Right ventricle myocardium superior (tissue), 1 donor: ENCODE results near the gene VAMP2. TPM values are rescaled to one million over a fixed set of nuclear protein-coding genes. Genes with fewer than 3 reads are reported as not detected.

ENCODE experiments used
- ATAC-seq: fragments of 200-7000 bp; cut with Tn5 transposase; one replicate; pipeline ENCODE4 v1.9.1; 2020; ENCODE audit warnings: mild to moderate bottlenecking; ENCODE audit not compliant: poor library complexity
- DNase-seq: peaks from one replicate; pipeline ENCODE4 v3.0.0-alpha.2; 2020
- intact Hi-C: fragments of 100-400 bp; cut with DNase I; formaldehyde crosslinking; loops from one replicate; pipeline ENCODE4 v1.11.2; 2022
- microRNA-seq: library from miRNA; unstranded; fragments of <30 nt; microRNA quantifications from one replicate; pipeline ENCODE4 v1.2.0, GENCODE V29; 2020
- total RNA-seq: library from RNA; stranded (reverse); fragmentation: NEBNext Ultra II Directional; extraction: Animal tissue kit (Norgen Biotek cat#: 25700); gene quantifications from one replicate; pipeline ENCODE4 v1.2.1, GENCODE V29; 2021
- donor health status: DM: no; HTN: yes; CAD: no; lungs with severe emphysema.

VAMP2 gene
- total RNA-seq, 1 donor from 2014 or later, result 54.8 TPM

DNA sequence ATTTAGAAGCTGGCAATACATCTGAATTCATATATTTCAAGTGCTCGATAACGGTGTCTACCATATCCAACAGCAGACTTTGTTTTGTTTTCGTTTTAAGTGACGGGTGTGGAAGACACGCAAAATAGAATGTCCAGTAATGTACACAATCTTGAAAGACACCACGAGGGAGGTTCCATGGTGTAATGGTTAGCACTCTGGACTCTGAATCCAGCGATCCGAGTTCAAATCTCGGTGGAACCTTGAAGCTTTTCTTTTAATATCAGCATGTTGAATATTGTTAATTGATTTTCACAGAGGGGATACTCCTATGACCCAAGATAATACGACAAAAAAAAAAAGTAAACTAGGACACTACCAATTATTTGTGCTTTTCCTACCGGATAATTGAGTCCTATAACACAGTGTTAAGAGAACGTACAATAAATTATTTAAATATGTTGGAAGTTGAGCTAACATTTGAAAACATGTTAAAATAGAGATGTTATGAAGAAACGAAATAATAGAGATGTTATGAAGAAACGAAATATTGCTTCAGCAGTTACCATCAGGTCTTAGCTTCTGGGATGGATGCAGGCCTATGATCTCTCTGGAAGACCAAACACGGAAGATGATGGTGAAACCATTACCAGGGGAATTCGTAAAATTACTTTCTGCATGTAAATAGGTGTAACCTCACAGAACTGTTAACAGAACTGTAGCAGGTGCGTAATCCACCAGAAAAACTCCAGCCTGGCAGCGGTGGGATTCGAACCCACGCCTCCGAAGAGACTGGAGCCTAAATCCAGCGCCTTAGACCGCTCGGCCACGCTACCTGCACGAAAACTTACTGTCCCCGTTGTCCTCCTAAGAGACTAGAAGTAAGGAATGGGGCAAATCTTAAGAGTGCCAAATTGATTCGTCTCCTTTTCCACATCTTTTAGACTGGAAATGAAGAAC lies 42.9 kb downstream of the VAMP2 start:
- DNase-seq (peak; percentile 83), ATAC-seq (peak; percentile 73)
- intact Hi-C loops, result loop anchor here (1.0 to 5.0 kb wide), 3 partner anchors 42 to 102 kb away; partner anchors contain the start of gene VAMP2

DNA sequence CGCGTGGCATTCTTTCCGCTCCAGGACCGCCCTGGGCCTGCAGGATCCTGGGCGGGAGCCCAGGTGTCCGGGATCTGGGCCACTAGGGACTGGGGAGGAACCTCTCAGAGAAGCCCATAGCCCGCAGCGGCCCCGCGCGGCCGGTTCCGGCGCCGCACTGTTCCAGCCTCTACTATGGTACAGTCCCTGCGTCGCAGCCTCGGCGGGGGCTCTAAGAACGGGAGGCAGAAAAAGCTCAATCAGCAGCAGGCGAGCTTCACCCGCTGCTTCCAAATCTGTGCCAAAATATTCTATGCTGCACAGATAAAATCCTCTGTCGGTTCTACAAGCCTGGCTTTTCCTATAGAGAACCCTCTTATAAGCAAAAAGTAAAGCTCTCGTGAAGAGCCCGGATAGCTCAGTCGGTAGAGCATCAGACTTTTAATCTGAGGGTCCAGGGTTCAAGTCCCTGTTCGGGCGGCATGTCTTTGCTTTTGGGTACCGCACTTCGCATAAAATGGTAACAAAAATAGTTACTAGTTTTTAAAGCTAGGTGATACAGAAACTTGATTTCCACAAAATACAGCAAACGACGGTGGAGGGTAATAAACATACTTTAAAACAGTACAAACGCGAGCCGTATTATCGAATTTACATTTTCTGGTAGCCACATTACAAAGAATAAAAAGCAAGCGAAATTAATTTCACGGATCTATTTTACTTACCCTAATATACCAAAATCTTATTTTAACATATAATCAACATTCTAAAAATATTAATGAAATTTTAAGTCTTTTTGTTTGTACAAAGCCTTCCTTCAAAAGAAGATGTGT lies 43.8 kb downstream of the VAMP2 start:
- ATAC-seq (peak; percentile 85), DNase-seq (peak; percentile 95)
- intact Hi-C loops, result loop anchor here (2.0 kb wide), 1 partner anchor 68 kb away; no protein-coding TSS in a partner anchor

DNA sequence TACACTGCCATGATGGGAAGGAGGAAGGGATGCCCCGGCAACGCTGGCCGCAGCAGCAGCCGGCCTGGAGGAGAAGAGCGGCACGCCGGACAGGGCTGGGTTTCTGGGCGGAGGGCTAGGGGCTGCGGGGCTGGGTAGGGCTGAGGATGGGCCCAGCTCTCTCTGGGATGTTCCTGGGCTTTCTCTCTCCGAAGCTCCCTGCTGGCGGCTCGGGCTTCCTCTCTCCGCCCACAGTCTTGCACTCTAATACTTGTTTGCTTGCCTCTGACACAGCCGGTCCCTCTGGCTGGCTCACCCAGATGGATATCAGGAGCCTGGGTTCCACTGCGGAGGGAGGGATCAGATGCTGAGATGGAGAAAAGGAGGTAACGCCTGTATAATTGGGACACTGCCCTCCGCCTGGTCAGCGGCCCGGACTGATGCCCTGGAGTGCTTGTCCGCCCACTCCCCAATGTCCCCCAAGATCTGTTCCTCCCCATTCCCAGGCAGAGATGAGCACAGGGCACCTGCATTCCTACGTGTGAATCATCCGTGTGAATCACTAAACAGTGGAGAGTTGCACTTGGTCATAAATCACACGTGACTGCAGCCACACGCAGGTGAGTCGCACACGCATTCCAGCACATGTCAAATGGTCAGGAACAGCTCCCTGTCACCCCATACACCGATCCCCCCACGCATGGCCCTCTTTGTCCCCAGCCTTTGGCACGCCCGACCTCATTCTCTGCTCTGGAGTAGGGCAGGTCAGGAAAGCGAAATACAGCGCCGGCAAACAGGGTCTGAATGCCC lies 44.6 kb downstream of the VAMP2 start, which contains the start of gene ALOXE3:
Gene ALOXE3 (minus strand): TSS at position 535 of the 789 bp plus-strand sequence. CDS start 524 bp downstream, at position 11.
- intact Hi-C loops, result loop anchor here (2.0 kb wide), 1 partner anchor 69 kb away; no protein-coding TSS in a partner anchor
- DNase-seq, result peak; percentile 56
- no peak for ATAC-seq

DNA sequence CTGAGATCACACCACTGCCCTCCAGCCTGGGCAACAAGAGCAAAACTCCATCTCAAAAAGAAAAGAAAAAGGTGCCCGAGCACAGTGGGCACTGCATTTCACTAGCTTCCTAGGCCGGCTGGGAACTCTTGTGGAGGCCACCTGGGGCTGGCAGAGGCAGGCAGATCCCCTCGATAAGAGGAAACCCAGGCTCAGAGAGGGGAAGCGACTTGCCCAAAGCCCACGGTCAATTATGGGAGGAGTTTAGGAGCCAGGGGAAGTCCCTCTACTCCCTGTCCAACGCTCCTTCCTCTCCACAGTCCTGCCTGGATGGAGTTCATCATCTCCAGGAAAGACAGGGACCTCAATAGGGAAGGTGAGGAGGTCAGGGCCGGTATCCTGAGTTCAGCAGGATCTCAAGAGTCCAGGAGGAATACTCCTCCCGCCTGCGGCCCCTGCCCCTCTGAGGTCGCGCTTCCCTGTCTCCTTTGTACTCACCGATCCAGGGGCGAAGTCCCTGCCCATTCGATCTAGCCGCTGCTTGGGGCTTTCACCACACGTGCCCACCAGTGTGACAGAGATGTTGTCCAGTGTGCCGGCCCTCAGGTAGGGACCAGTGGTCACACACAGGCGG lies 45.3 kb downstream of the VAMP2 start:
- ATAC-seq (no peak), DNase-seq (no peak)
- intact Hi-C loops, result no loop called here

DNA sequence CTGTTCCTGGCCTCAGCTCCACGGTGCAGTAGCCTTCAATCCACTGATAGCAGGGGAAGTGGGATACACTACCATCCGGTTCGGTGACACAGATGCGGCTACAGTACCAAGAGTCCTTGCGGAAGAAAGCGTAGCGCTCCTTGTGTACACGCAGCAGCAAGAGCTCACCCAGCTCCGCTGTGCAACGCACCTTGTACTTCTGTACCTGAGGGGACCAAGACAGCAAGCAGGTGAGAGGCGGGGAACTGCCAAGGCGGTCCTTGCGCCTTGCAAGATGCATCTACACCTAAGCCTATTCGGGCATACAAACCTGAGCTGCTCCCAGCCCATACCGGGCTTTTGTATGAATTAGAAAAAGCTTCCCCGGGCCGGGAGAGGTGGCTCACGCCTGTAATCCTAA lies 46.0 kb downstream of the VAMP2 start:
- DNase-seq, result no peak
- intact Hi-C loops, result no loop called here
- no peak for ATAC-seq

DNA sequence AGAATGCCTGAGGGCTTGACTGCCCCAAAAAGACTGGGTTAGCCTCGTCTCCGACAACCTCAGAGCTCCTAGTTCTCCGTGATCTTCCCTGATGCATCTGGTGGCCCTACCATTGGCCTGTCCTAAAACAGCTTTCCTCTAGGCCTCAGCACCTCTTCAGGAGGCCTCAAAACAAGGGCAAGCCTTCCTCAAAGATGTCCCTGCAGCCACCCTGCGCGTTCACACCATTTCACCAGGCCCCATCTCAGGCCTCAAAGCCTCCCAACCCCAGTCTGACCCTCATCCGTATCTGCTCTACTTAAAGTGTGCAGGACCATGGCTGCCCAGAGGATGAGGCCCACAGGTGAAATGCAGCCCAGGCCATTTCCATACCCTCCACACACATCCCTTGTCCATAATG lies 51.8 kb downstream of the VAMP2 start:
- intact Hi-C loops, result no loop called here
- DNase-seq (no peak), ATAC-seq (no peak)

DNA sequence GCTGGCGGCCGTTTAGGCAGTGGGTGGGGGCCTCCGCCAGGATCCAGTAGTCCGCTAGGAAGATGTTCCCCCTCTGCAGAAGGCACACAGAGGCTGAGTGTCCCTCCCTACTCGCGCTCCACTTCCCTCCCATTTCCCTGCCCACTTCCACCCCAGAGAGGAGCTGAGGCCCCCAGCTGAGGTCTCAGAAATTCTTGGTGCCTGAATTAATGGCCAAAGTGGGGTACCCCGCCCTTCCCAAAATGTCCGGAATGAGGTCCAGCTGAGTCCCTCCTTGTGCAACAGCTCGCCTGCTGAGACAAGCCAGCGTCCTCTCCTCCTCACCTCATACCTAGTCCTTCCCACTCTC lies 52.3 kb downstream of the VAMP2 start:
- no peak for ATAC-seq
- intact Hi-C loops, result no loop called here

DNA sequence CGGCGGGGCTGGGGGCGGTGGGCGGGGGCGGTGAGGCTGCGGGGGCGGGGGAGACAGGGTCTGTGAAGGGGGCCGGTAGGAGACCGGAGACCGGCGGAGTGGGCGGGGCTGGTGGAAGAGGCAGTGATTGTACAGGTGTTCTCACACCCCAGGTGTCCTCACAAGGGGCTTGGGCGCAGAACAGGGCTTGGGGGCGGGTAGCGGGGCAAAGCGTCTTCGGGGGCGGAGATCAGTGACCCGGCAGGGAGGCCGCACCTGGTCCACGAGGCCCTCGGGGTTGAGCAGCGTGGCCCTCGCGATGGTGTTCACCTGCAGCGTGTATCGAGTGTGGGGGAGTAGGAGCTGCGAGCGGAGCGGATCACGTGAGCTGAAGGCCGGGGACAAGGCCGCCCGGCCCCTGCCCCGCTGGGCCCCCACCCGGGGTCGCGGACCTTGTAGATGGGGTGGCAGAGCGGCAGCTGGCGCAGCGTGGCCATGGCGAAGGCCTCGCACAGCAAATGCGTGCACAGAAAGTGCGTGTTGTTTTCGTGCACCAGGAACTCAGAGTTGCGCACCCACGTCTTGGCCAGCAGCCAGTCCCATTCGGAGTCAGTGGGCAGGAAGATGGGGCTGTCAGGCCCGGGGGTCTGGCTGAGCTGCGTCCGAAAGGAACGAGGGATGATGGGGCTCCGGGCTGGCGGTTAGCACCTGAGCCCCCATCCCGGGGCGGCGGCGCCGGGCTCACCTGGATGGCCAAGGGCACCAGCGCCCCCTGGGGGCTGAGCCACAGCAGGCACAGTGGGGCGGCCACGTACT lies 52.9 kb downstream of the VAMP2 start:
- DNase-seq (peak; percentile 70), ATAC-seq (peak; percentile 80)
- intact Hi-C loops, result no loop called here

More for the DNA sequence above, 52.3 kb downstream of the VAMP2 start:
- DNase-seq, result no peak

Small RNA genes within 50 kb of the gene (microRNA-seq; reads per million reads assigned to microRNA genes)
- gene MIR4521, result 45.9 reads per million, percentile 46 among the genes with 10 or more reads in this experiment
- gene MIR6883, result 1.9 reads per million

Other genes with a start within 250 kb of the VAMP2 start
- 0.78 TPM for gene RNF227, start 246.7 kb downstream of the VAMP2 start, total RNA-seq
- 0.38 TPM for gene KCNAB3, start 233.1 kb downstream of the VAMP2 start, total RNA-seq
- gene TRAPPC1, start 231.0 kb downstream of the VAMP2 start, total RNA-seq, result 110 TPM
- 8.8 TPM for gene CNTROB, start 230.7 kb downstream of the VAMP2 start, total RNA-seq
- gene GUCY2D, start 160.3 kb downstream of the VAMP2 start, total RNA-seq, result not detected
- not detected for gene ALOX15B, start 123.9 kb downstream of the VAMP2 start, total RNA-seq
- not detected for gene ALOX12B, start 75.2 kb downstream of the VAMP2 start, total RNA-seq
- not detected for gene ALOXE3, start 44.4 kb downstream of the VAMP2 start, total RNA-seq
- 0.13 TPM for gene HES7, start 38.8 kb downstream of the VAMP2 start, total RNA-seq
- 124 TPM for gene PER1, start 10.5 kb downstream of the VAMP2 start, total RNA-seq
- 7.1 TPM for gene TMEM107, start 13.4 kb upstream of the VAMP2 start, total RNA-seq
- 8.5 TPM for gene BORCS6, start 27.2 kb upstream of the VAMP2 start, total RNA-seq
- 0.56 TPM for gene AURKB, start 47.6 kb upstream of the VAMP2 start, total RNA-seq
- gene CTC1, start 85.1 kb upstream of the VAMP2 start, total RNA-seq, result 13.0 TPM
- 10.0 TPM for gene PFAS, start 86.3 kb upstream of the VAMP2 start, total RNA-seq
- 23.2 TPM for gene RANGRF, start 125.7 kb upstream of the VAMP2 start, total RNA-seq
- gene SLC25A35, start 132.5 kb upstream of the VAMP2 start, total RNA-seq, result 1.00 TPM
- 17.2 TPM for gene ARHGEF15, start 147.3 kb upstream of the VAMP2 start, total RNA-seq
- not detected for gene ODF4, start 176.9 kb upstream of the VAMP2 start, total RNA-seq
- gene RPL26, start 220.2 kb upstream of the VAMP2 start, total RNA-seq, result 939 TPM
- gene RNF222, start 234.9 kb upstream of the VAMP2 start, total RNA-seq, result not detected